Measurements from ENCODE around the gene LTBP2.

DNA sequence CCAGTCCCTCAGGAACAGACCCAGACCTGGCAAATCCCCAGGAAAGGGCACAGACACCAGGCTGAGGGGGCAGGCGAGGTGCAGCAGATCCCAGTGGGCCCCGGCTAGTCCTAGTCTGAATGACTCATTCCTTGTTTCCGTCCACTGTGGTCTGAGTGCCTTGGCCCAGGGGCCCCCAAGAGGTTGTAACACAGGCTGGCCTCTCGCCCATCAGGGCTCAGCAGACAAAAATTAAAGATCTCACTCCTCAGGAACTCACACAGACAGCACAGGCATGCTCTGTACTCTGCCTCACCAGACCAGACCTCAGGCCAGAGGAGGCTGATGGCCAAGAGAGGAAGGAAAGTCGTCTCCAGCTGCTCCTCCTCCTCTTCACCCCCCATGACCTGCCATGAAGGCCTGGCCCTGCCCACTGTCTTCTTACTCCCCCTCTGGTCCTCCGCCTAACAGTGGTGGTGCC is 7.7 kb upstream of the LTBP2 start:
- TF ChIP-seq CTCF (IDR thresholded peaks at IDR 0.05) (no peak), POLR2A (IDR thresholded peaks at IDR 0.05) (no peak)
